NCI-H1417 treated with DMSO at 0.1 percent for 48 hours (cell line): ENCODE data around the gene CACYBP.
A peak's percentile ranks its signal among the peaks of the same experiment; 100 is the strongest.

Experiments used
- DNase-seq: peaks from one replicate; lab custom pipeline; 2025; lab: John Stamatoyannopoulos, UW

The CACYBP gene

GRCh38 chr1:174999936-175000696 is at the start of gene CACYBP:
CACYBP (plus strand) TSS chr1:174999947; CDS start chr1:175000181, 234 bp downstream.
- DNase-seq = no peak

- no peak for DNase-seq
Measured at GRCh38 chr1:174953285-174954072, 46.3 kb upstream of the CACYBP start.

- DNase-seq = peak; percentile 69
Measured at GRCh38 chr1:174954073-174954460, 45.7 kb upstream of the CACYBP start.

GRCh38 chr1:174954671-174955669 is 44.8 kb upstream of the CACYBP start:
- DNase-seq = peak; percentile 24

- DNase-seq = no peak
Measured at GRCh38 chr1:174956086-174956485, 43.7 kb upstream of the CACYBP start.

- DNase-seq = no peak
Measured at GRCh38 chr1:174956976-174957375, 42.8 kb upstream of the CACYBP start.

- no peak for DNase-seq
Measured at GRCh38 chr1:174957829-174958228, 41.9 kb upstream of the CACYBP start.

- no peak for DNase-seq
Measured at GRCh38 chr1:174958396-174958795, 41.4 kb upstream of the CACYBP start.

GRCh38 chr1:174960362-174960761 is 39.4 kb upstream of the CACYBP start:
- no peak for DNase-seq

- DNase-seq = no peak
Measured at GRCh38 chr1:174963529-174964125, 36.1 kb upstream of the CACYBP start.

- DNase-seq = no peak
Measured at GRCh38 chr1:174964261-174964971, 35.3 kb upstream of the CACYBP start.

- no peak for DNase-seq
Measured at GRCh38 chr1:174964972-174965361, 34.8 kb upstream of the CACYBP start.

- no peak for DNase-seq
Measured at GRCh38 chr1:174965362-174966007, 34.3 kb upstream of the CACYBP start.

- DNase-seq = no peak
Measured at GRCh38 chr1:174966008-174966572, 33.7 kb upstream of the CACYBP start.

- DNase-seq = no peak
Measured at GRCh38 chr1:174967845-174968705, 31.7 kb upstream of the CACYBP start.

- no peak for DNase-seq
Measured at GRCh38 chr1:174968750-174969244, 30.9 kb upstream of the CACYBP start.

GRCh38 chr1:174969977-174970376 is 29.8 kb upstream of the CACYBP start:
- no peak for DNase-seq

GRCh38 chr1:174971466-174971865 is 28.3 kb upstream of the CACYBP start:
- no peak for DNase-seq

GRCh38 chr1:174971902-174972301 is 27.8 kb upstream of the CACYBP start:
- DNase-seq = no peak
